HCT116 (cell line): ENCODE results near the gene LZTR1. TPM values are rescaled to one million over a fixed set of nuclear protein-coding genes. Genes with fewer than 3 reads are reported as not detected.

Experiments used
- ATAC-seq: fragments of 200-7000 bp; cut with Tn5 transposase; 2 replicates; pipeline ENCODE4 v1.9.1; 2020; ENCODE audit warnings: mild to moderate bottlenecking, moderate library complexity
- BruUV-seq: library from RNA; stranded (reverse); fragments of 400-500 nt; replicated peaks from 2 replicates; lab custom pipeline; 2021; lab: Mats Ljungman, UMichigan
- CTCF ChIA-PET: fragments of 300-600 bp; sonication (Branson Sonifier 250); formaldehyde crosslinking; loops from one replicate; lab custom pipeline; 2021; ENCODE audit warnings: antibody characterized with exemption; lab: Charles Lee
- POLR2A ChIA-PET: fragments of 300-600, 350-600 bp; sonication (Branson Sonifier 250); formaldehyde crosslinking; loops from one replicate; lab custom pipeline; 2021; ENCODE audit warnings: antibody characterized with exemption; lab: Charles Lee
- RAD21 ChIA-PET, 2 experiments: fragments of 300-600 bp; sonication (Branson Sonifier 250); formaldehyde crosslinking; loops; one replicate each; lab custom pipeline; 2023; ENCODE audit warnings: low total read pairs in 2 of 2; ENCODE audit not compliant: uncharacterized antibody in 2 of 2, unreplicated experiment in 2 of 2, low non-redundant PET in 1 of 2; lab: Charles Lee
- DNase-seq: peaks from one replicate; pipeline ENCODE4 v3.0.0-alpha.2; 2010; ENCODE audit warnings: low read depth, low spot score
- H2AFZ ChIP-seq: fragments of 200-600 bp; shearing (Covaris generic), sonication (generic); 2 replicates; pipeline ENCODE4 v1.6.1; 2017; ENCODE audit warnings: low read depth, mixed run types, mixed read lengths, antibody characterized with exemption, low read length; ENCODE audit not compliant: poor library complexity, severe bottlenecking
- H3K27ac ChIP-seq: 2 replicates; pipeline ENCODE4 v1.5.1; 2012; ENCODE audit warnings: low read depth, low read length
- H3K27me3 ChIP-seq: fragments of 200-600 bp; sonication (generic); 2 replicates; pipeline ENCODE4 v1.6.1; 2016; ENCODE audit warnings: mixed run types, low read length, mixed read lengths; ENCODE audit not compliant: insufficient read depth
- H3K36me3 ChIP-seq, 2 experiments: fragments of 200-500 bp in 1 of 2; fragments of 200-600 bp in 1 of 2; sonication (Bioruptor generic) in 1 of 2; sonication (generic) in 1 of 2; 2 replicates each; pipeline versions ENCODE4 v1.5.1 to v1.6.1; 2014 to 2016; ENCODE audit warnings: low read length in 2 of 2, inconsistent platforms in 1 of 2, mixed read lengths in 1 of 2, mixed run types in 1 of 2; ENCODE audit not compliant: insufficient read depth in 2 of 2, control insufficient read depth in 1 of 2
- H3K4me1 ChIP-seq, 2 experiments: fragments of 200-600 bp in 1 of 2; sonication (generic) in 1 of 2; 2 replicates each; pipeline versions ENCODE4 v1.5.1 to v1.6.1; 2012 to 2017; ENCODE audit warnings: low read length in 2 of 2, inconsistent platforms in 1 of 2, mild to moderate bottlenecking in 1 of 2, mixed read lengths in 1 of 2, mixed run types in 1 of 2, moderate library complexity in 1 of 2; ENCODE audit not compliant: insufficient read depth in 2 of 2, control insufficient read depth in 1 of 2
- H3K4me2 ChIP-seq: fragments of 200-600 bp; sonication (generic); 2 replicates; pipeline ENCODE4 v1.6.1; 2017; ENCODE audit warnings: mixed run types, low read length, mixed read lengths
- H3K4me3 ChIP-seq, 2 experiments: fragments of 200-600 bp in 1 of 2; sonication (generic) in 1 of 2; replicated peaks in 1 of 2; 2 replicates each; pipeline ENCODE4 v1.5.1; 2011 to 2016; ENCODE audit warnings: low read length in 2 of 2, control low read depth in 1 of 2, low read depth in 1 of 2, mild to moderate bottlenecking in 1 of 2, mixed read lengths in 1 of 2, mixed run types in 1 of 2
- H3K79me2 ChIP-seq: fragments of 200-600 bp; sonication (generic); 2 replicates; pipeline ENCODE4 v1.6.1; 2017; ENCODE audit warnings: mild to moderate bottlenecking, mixed run types, low read length, moderate library complexity, mixed read lengths; ENCODE audit not compliant: insufficient read depth
- H3K9ac ChIP-seq: fragments of 200-600 bp; sonication (generic); 2 replicates; pipeline ENCODE4 v1.6.1; 2016; ENCODE audit warnings: low read length, mixed read lengths
- H3K9me2 ChIP-seq: fragments of 200-600 bp; sonication (generic), shearing (Covaris generic); 2 replicates; pipeline ENCODE4 v1.6.1; 2017; ENCODE audit warnings: mixed run types, mild to moderate bottlenecking, moderate library complexity; ENCODE audit not compliant: insufficient read depth
- H3K9me3 ChIP-seq, 2 experiments: fragments of 200-500 bp in 1 of 2; fragments of 200-600 bp in 1 of 2; sonication (Bioruptor generic) in 1 of 2; sonication (generic) in 1 of 2; 2 replicates each; pipeline ENCODE4 v1.6.1; 2014 to 2017; ENCODE audit warnings: low read length in 2 of 2, mixed read lengths in 2 of 2, inconsistent platforms in 1 of 2, low read depth in 1 of 2, mild to moderate bottlenecking in 1 of 2, mixed run types in 1 of 2, moderate library complexity in 1 of 2; ENCODE audit not compliant: control insufficient read depth in 1 of 2, insufficient read depth in 1 of 2
- H4K20me1 ChIP-seq: fragments of 200-600 bp; sonication (generic), shearing (Covaris generic); 2 replicates; pipeline ENCODE4 v1.6.1; 2017; ENCODE audit warnings: mixed run types, mild to moderate bottlenecking, moderate library complexity; ENCODE audit not compliant: insufficient read depth
- EGR1 ChIP-seq: IDR thresholded peaks from 2 replicates; pipeline ENCODE4 v1.6.1; 2012; ENCODE audit warnings: low read depth
- EZH2 ChIP-seq: fragments of 200-600 bp; sonication (generic); IDR thresholded peaks from 2 replicates; pipeline ENCODE4 v1.6.1; 2017; ENCODE audit warnings: antibody characterized with exemption, mixed run types
- FOSL1 ChIP-seq: IDR thresholded peaks from 2 replicates; pipeline ENCODE4 v1.6.1; 2012; ENCODE audit warnings: low read depth
- SIN3A ChIP-seq: IDR thresholded peaks from 2 replicates; pipeline ENCODE4 v1.6.1; 2012; ENCODE audit warnings: low read depth
- SP1 ChIP-seq: IDR thresholded peaks from 2 replicates; pipeline ENCODE4 v1.6.1; 2012; ENCODE audit warnings: low read depth
- SRF ChIP-seq: IDR thresholded peaks from 2 replicates; pipeline ENCODE4 v1.6.1; 2012; ENCODE audit warnings: low read depth
- YY1 ChIP-seq: IDR thresholded peaks from 2 replicates; pipeline ENCODE4 v1.6.1; 2011; ENCODE audit warnings: low read length, low read depth, moderate library complexity, mild to moderate bottlenecking; ENCODE audit not compliant: insufficient replicate concordance; ENCODE audit errors: extremely low read depth
- ZNF274 ChIP-seq: fragments of 200-500 bp; sonication (Bioruptor generic); IDR thresholded peaks from 2 replicates; pipeline ENCODE4 v1.6.1; 2014; ENCODE audit warnings: mild to moderate bottlenecking, low read depth, low read length, inconsistent platforms
- intact Hi-C: fragments of 100-400 bp; cut with micrococcal nuclease; formaldehyde crosslinking; loops from 2 replicates; pipeline ENCODE4 v1.10.0; 2022
- total RNA-seq: library from RNA; stranded (reverse); gene quantifications from one replicate; pipeline ENCODE4 v1.2.1, GENCODE V29; 2021; ENCODE audit not compliant: unreplicated experiment
- TF ChIP-seq, protein P1 (sequence below), 3 experiments: fragments of 200-600 bp in 1 of 3; sonication (generic) in 1 of 3; IDR thresholded peaks in 2 of 3; conservative IDR thresholded peaks in 1 of 3; 2 replicates each; pipeline ENCODE4 v1.5.1; 2012 to 2017; ENCODE audit warnings: low read depth in 2 of 3, low read length in 2 of 3, antibody characterized with exemption in 1 of 3, borderline replicate concordance in 1 of 3, control low read depth in 1 of 3, mild to moderate bottlenecking in 1 of 3, mixed read lengths in 1 of 3, mixed run types in 1 of 3, moderate library complexity in 1 of 3; ENCODE audit not compliant: insufficient read depth in 1 of 3
- TF ChIP-seq, protein P2 (sequence below): IDR thresholded peaks from 2 replicates; pipeline ENCODE4 v1.6.1; 2012
- TF ChIP-seq, protein P3 (sequence below): IDR thresholded peaks from 2 replicates; pipeline ENCODE4 v1.6.1; 2011; ENCODE audit warnings: mild to moderate bottlenecking, low read length, moderate library complexity; ENCODE audit not compliant: insufficient replicate concordance; ENCODE audit errors: extremely low read depth

The LZTR1 gene
- total RNA-seq, 1 experiment from 2014 or later: 56.5 TPM

DNA sequence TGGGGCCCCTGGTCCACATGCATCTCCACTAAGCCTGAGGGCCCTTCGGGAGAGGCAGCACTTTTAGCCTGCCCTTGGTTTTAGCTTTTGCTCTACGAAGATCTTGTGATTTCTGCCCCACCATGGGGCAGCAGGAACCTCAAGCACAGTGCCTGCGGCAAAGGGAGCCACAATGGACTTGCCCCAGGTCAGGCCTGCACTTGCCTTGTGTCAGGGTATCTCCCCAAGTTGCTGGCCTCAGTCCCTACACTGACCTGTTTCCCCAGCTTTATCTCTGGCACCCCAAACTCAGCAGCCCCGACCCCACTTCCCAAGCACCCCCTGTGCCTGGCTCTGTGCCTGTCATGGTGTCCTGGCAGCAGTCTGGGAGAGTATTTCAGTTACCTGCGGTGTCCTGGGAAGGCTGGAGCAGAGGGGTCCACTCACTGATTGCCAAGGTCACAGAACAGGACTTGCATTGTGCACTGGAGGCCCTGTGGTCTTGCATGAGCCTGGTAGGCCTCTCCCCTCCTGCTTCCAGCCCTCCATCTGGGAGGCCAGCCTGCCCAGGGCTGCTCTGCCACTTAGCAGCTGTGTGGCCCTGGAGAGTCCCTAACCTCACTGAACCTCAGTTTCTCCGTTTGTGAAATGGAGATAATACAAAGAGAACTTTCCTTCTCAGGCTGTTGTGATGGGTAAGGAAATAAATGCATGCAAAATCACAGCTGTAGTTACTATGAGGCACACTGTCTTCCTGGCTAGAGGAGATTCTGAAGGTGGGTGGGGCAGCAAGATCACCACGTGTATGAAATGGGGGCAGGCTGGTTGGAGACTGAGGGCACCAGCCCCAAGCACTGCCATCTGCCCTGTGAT, 18.7 kb upstream of the LZTR1 start:
- TF ChIP-seq SRF (no peak), SP1 (no peak), ZNF274 (no peak), SIN3A (no peak), FOSL1 (no peak), EGR1 (no peak), YY1 (no peak), EZH2 (no peak)
- TF ChIP-seq, protein P1, sequence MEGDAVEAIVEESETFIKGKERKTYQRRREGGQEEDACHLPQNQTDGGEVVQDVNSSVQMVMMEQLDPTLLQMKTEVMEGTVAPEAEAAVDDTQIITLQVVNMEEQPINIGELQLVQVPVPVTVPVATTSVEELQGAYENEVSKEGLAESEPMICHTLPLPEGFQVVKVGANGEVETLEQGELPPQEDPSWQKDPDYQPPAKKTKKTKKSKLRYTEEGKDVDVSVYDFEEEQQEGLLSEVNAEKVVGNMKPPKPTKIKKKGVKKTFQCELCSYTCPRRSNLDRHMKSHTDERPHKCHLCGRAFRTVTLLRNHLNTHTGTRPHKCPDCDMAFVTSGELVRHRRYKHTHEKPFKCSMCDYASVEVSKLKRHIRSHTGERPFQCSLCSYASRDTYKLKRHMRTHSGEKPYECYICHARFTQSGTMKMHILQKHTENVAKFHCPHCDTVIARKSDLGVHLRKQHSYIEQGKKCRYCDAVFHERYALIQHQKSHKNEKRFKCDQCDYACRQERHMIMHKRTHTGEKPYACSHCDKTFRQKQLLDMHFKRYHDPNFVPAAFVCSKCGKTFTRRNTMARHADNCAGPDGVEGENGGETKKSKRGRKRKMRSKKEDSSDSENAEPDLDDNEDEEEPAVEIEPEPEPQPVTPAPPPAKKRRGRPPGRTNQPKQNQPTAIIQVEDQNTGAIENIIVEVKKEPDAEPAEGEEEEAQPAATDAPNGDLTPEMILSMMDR (IDR thresholded peaks at IDR 0.05 in 2 of 3, conservative IDR thresholded peaks at IDR 0.05 in 1 of 3; ENCODE audit: borderline replicate concordance in 1 of 3, insufficient read depth in 1 of 3, low read depth in 2 of 3, low read length in 2 of 3): no peak
- TF ChIP-seq, protein P2, sequence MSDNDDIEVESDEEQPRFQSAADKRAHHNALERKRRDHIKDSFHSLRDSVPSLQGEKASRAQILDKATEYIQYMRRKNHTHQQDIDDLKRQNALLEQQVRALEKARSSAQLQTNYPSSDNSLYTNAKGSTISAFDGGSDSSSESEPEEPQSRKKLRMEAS: no peak
- TF ChIP-seq, protein P3, sequence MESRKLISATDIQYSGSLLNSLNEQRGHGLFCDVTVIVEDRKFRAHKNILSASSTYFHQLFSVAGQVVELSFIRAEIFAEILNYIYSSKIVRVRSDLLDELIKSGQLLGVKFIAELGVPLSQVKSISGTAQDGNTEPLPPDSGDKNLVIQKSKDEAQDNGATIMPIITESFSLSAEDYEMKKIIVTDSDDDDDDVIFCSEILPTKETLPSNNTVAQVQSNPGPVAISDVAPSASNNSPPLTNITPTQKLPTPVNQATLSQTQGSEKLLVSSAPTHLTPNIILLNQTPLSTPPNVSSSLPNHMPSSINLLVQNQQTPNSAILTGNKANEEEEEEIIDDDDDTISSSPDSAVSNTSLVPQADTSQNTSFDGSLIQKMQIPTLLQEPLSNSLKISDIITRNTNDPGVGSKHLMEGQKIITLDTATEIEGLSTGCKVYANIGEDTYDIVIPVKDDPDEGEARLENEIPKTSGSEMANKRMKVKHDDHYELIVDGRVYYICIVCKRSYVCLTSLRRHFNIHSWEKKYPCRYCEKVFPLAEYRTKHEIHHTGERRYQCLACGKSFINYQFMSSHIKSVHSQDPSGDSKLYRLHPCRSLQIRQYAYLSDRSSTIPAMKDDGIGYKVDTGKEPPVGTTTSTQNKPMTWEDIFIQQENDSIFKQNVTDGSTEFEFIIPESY: no peak
- ATAC-seq: no peak

More for the DNA sequence above, 18.7 kb upstream of the LZTR1 start:
- no peak overlapping the region for H2AFZ ChIP-seq
- peaks cover 2 to 10% of the 10 kb centered on the region in 2 experiments; a peak in 3 of 4 replicates for H3K4me1 ChIP-seq
- no peaks in the 10 kb centered on the region for H3K27me3 ChIP-seq
- CTCF ChIA-PET: no interaction called here
- no peak overlapping the region for H3K9ac ChIP-seq
- intact Hi-C loops: no loop called here
- H3K36me3 ChIP-seq: no peaks in the 10 kb centered on the region
- H3K9me2 ChIP-seq: no peaks in the 10 kb centered on the region
- no peak overlapping the region for H3K4me2 ChIP-seq
- H3K79me2 ChIP-seq: no peaks in the 10 kb centered on the region
- no peaks in the 10 kb centered on the region for H4K20me1 ChIP-seq
- H3K9me3 ChIP-seq: no peaks in the 10 kb centered on the region
- POLR2A ChIA-PET: no interaction called here
- no peak overlapping the region for H3K4me3 ChIP-seq
- BruUV-seq: no TSS peak
- no peak overlapping the region for H3K27ac ChIP-seq
- RAD21 ChIA-PET: no interaction called here
- no peak for DNase-seq
